Sigmoid colon (tissue), 7 donors: ENCODE results near the gene DQX1. TPM values are rescaled to one million over a fixed set of nuclear protein-coding genes. Genes with fewer than 3 reads are reported as not detected.

Source experiments
- DNase-seq: peaks from one replicate; pipeline ENCODE4 v3.0.0-alpha.2; 2019
- H3K27ac ChIP-seq, 4 donors: fragments of 200-600 bp; sonication (generic); one replicate each; pipeline ENCODE4 v1.5.1; 2016 to 2019; ENCODE audit warnings: mild to moderate bottlenecking in 1 of 4
- H3K27me3 ChIP-seq, 3 donors: fragments of 200-600 bp; sonication (generic); one replicate each; pipeline ENCODE4 v1.5.1; 2019; ENCODE audit warnings: mild to moderate bottlenecking in 1 of 3
- H3K36me3 ChIP-seq, 4 donors: fragments of 200-600 bp; sonication (generic); one replicate each; pipeline ENCODE4 v1.5.1; 2016 to 2019
- H3K4me1 ChIP-seq, 4 donors: fragments of 200-600 bp; sonication (generic); one replicate each; pipeline ENCODE4 v1.5.1; 2017 to 2019
- H3K4me3 ChIP-seq, 4 donors: fragments of 200-600 bp; sonication (generic); one replicate each; pipeline ENCODE4 v1.5.1; 2017 to 2019; ENCODE audit warnings: mild to moderate bottlenecking in 2 of 4, moderate library complexity in 1 of 4
- H3K9me3 ChIP-seq, 4 donors: fragments of 200-600 bp in 3 of 4; sonication (generic) in 3 of 4; one replicate each; pipeline versions ENCODE4 v1.5.1 to v1.6.1; 2013 to 2019
- EP300 ChIP-seq, 4 donors: sonication (generic); formaldehyde crosslinking; IDR thresholded peaks; one replicate each; pipeline ENCODE4 v1.6.1; 2017; ENCODE audit warnings: antibody characterized with exemption in 4 of 4
- POLR2A ChIP-seq, 2 donors: fragments of 450-650 bp; IDR thresholded peaks; one replicate each; pipeline ENCODE4 v1.6.1; 2016; ENCODE audit warnings: antibody characterized with exemption in 2 of 2, mild to moderate bottlenecking in 2 of 2, moderate library complexity in 2 of 2
- POLR2AphosphoS5 ChIP-seq, 4 donors: sonication (generic); formaldehyde crosslinking; IDR thresholded peaks; one replicate each; pipeline ENCODE4 v1.6.1; 2017; ENCODE audit warnings: antibody characterized with exemption in 4 of 4
- WGBS, 2 donors: extraction: QIAGEN DNeasy Blood & Tissue Kit; methylation state at CpG; one replicate each; pipeline ENCODE4 v1.1.7; 2013; 5-methylcytosine and 5-hydroxymethylcytosine counted together
- intact Hi-C: fragments of 100-400 bp; cut with DNase I; formaldehyde crosslinking; loops from one replicate; pipeline ENCODE4 v1.15.1; 2023
- polyA plus RNA-seq, 3 donors: library from polyadenylated mRNA; stranded (reverse); fragments of 200-250 nt; gene quantifications; one replicate each; pipeline ENCODE4 v1.2.3, GENCODE V29; 2013
- total RNA-seq, 4 donors: library from RNA; depleted of rRNA; stranded (reverse); fragments of >200 nt; gene quantifications; one replicate each; pipeline ENCODE4 v1.1.0, GENCODE V29; 2016
- TF ChIP-seq, protein P1 (sequence below), 4 experiments: fragments of 450-650 bp in 3 of 4; fragments of 200-600 bp in 1 of 4; IDR thresholded peaks; one replicate each; pipeline ENCODE4 v1.5.1; 2016 to 2019; ENCODE audit warnings: antibody characterized with exemption in 4 of 4, mild to moderate bottlenecking in 3 of 4, moderate library complexity in 2 of 4
- donor health status: healthy with polysubstance abuse.
- donor health status: Bipolar disorder and iron deficiency.
- donor health status: healthy.

The DQX1 gene
- total and polyA plus RNA-seq, 7 donors, result 7.2 to 15.6 (median 13.2) TPM; not detected in 4

DNA sequence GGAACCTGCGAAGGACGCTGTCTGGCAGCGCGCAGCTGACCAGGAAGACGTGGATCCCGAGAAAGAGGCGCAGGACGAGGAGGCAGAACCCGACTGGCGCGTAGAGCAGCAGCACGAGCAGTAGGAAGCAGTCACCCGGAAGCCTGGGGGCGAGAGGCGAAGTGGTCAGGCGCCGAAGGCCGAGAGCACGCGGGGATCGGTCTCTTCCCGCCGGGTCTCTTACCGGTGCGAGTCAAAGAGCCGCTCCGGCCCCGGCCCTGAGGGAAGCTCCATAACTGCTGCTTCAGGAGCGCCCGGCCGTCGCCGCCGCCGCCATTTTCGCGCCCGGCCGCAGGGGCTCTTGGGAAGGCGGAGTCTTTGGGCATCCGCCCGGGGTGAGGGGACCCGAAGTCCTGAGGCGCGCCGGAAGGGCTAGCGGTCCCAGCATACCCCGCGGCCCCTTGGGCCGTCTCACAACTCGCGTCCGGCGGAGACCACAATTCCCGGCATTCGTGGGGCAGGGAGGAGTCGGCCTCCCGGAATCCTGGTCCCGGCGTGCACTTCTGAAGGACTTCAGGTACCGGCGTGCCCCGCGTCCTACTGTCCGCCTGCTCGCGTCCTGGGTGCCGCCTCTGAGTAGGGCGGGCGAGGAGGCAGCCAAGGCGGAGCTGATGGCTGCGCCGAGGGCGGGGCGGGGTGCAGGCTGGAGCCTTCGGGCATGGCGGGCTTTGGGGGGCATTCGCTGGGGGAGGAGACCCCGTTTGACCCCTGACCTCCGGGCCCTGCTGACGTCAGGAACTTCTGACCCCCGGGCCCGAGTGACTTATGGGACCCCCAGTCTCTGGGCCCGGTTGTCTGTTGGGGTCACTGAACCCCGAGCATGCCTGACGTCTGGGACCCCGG lies 3.6 kb upstream of the DQX1 start, which contains the start of the genes AUP1 and HTRA2:
Gene AUP1, minus strand, starts transcription at position 350 of the 882 bp plus-strand sequence. Its CDS starts 77 bp downstream, at position 273.
Gene HTRA2, plus strand, starts transcription at position 577 of the 882 bp plus-strand sequence. Its CDS starts 74 bp downstream, at position 651.
- Histone ChIP-seq H3K4me1 (peaks cover 0 to 34% (median 24%) of the 10 kb centered on the region in 4 donors), H3K36me3 (peaks cover 22 to 43% (median 32%) of the 10 kb centered on the region in 4 donors), H3K27ac (peak within 1 kb of the TSS; percentile 84 to 92 (median 89)), H3K4me3 (peak within 1 kb of the TSS; percentile 72 to 96 (median 84)), H3K27me3 (no peaks in the 10 kb centered on the region), H3K9me3 (no peaks in the 10 kb centered on the region)
- WGBS, 2 donors, result 0% methylated on average over 87 of the region's 87 CpGs
- peak; percentile 99 for DNase-seq
- TF ChIP-seq POLR2A (IDR thresholded peaks at IDR 0.05) (peak; percentile 81 to 89), POLR2AphosphoS5 (IDR thresholded peaks at IDR 0.05) (peak; percentile 65 to 94 (median 92)), EP300 (IDR thresholded peaks at IDR 0.05) (peak in 2 of 4 donors; percentile 22 to 59)
- TF ChIP-seq, protein P1, sequence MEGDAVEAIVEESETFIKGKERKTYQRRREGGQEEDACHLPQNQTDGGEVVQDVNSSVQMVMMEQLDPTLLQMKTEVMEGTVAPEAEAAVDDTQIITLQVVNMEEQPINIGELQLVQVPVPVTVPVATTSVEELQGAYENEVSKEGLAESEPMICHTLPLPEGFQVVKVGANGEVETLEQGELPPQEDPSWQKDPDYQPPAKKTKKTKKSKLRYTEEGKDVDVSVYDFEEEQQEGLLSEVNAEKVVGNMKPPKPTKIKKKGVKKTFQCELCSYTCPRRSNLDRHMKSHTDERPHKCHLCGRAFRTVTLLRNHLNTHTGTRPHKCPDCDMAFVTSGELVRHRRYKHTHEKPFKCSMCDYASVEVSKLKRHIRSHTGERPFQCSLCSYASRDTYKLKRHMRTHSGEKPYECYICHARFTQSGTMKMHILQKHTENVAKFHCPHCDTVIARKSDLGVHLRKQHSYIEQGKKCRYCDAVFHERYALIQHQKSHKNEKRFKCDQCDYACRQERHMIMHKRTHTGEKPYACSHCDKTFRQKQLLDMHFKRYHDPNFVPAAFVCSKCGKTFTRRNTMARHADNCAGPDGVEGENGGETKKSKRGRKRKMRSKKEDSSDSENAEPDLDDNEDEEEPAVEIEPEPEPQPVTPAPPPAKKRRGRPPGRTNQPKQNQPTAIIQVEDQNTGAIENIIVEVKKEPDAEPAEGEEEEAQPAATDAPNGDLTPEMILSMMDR (IDR thresholded peaks at IDR 0.05), result no peak
- intact Hi-C loops, result loop anchor here (1.0 to 5.0 kb wide), 5 partner anchors 19 to 58 kb away; partner anchors contain the start of genes DOK1, PCGF1 and TTC31

DNA sequence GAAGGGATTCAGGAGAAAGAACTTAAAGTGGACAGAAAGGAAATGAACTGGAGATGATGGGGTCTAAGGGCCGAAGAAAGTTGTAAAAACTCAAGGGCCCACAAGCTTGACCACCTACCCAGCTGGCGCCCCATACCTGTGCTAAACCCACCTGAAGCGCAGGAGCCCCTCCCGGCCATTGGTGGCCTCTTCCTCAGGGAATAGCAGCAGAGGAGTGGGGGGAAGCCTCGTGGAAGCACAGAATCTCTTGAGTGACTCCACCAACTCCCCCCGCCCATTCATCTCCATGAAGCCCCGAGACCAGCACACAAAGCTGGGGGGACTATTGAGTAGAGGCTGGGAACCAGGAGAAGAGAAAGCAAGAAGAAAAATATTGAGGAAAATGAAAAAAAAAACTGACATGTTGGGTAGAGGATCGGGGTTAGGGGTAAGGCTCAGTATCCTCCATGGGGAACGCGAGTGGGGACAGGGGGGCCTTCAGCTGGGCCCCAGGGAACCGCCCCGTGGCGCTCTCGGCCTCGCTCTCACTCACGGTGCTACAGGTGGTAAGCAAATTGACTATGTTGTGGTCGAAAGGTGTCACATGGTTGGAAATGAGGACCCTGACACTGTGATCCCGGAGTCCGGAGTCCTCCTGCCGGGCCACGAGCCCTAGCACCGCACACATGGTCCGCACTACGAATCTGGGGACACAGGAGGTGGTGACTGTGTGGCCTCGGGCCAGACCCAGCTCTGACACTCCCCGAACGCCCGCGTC lies 2.7 kb upstream of the DQX1 start:
- 12 to 16% methylated on average over 29 of the region's 29 CpGs for WGBS, 2 donors

DNA sequence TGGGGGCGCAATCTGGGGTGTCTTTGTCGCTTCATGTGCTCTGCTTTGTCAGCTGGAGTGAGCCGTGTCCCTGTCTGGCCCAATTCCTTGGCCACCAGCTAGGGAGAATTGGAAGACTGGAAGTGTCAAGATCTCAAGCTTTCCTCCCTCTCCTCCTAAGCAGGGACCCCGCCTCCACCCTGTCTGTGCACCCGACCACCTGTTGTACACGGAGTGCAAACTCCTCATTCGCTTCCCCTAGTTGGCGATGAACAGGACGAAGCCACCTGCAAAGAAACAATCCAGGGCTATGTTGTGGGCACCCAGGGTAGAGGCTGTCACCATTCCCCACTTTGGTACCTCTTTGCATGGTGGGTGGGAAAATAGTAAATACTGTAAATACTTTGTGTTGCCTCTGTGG lies 1.7 kb upstream of the DQX1 start:
- Histone ChIP-seq H3K4me3 (no peak overlapping the region), H3K4me1 (peaks cover 0 to 34% (median 24%) of the 10 kb centered on the region in 4 donors), H3K36me3 (peaks cover 22 to 32% (median 25%) of the 10 kb centered on the region in 4 donors), H3K27me3 (no peaks in the 10 kb centered on the region), H3K9me3 (no peaks in the 10 kb centered on the region), H3K27ac (no peak overlapping the region)
- no peak for DNase-seq
- intact Hi-C loops, result loop anchor here (2.0 to 5.0 kb wide), 2 partner anchors 27 to 60 kb away; partner anchors contain the start of gene DOK1
- WGBS, 2 donors, result 94% methylated on average over 9 of the region's 9 CpGs
- no peak for TF ChIP-seq EP300 (IDR thresholded peaks at IDR 0.05)
- TF ChIP-seq, protein P1 (IDR thresholded peaks at IDR 0.05), result no peak
- no peak for TF ChIP-seq POLR2AphosphoS5 (IDR thresholded peaks at IDR 0.05)
- no peak for TF ChIP-seq POLR2A (IDR thresholded peaks at IDR 0.05)

More for the DNA sequence above, 2.7 kb upstream of the DQX1 start:
- no peak for DNase-seq
- Histone ChIP-seq H3K4me1 (peaks cover 0 to 34% (median 24%) of the 10 kb centered on the region in 4 donors), H3K27ac (peak overlapping the region; percentile 84 to 92 (median 89)), H3K9me3 (no peaks in the 10 kb centered on the region), H3K4me3 (peak overlapping the region; percentile 72 to 96 (median 84)), H3K27me3 (no peaks in the 10 kb centered on the region), H3K36me3 (peaks cover 22 to 42% (median 32%) of the 10 kb centered on the region in 4 donors)
- intact Hi-C loops, result loop anchor here (1.0 to 5.0 kb wide), 4 partner anchors 21 to 59 kb away; partner anchors contain the start of genes DOK1, PCGF1 and TTC31
- TF ChIP-seq EP300 (IDR thresholded peaks at IDR 0.05) (no peak), POLR2A (IDR thresholded peaks at IDR 0.05) (no peak), POLR2AphosphoS5 (IDR thresholded peaks at IDR 0.05) (no peak)
- TF ChIP-seq, protein P1 (IDR thresholded peaks at IDR 0.05), result no peak

DNA sequence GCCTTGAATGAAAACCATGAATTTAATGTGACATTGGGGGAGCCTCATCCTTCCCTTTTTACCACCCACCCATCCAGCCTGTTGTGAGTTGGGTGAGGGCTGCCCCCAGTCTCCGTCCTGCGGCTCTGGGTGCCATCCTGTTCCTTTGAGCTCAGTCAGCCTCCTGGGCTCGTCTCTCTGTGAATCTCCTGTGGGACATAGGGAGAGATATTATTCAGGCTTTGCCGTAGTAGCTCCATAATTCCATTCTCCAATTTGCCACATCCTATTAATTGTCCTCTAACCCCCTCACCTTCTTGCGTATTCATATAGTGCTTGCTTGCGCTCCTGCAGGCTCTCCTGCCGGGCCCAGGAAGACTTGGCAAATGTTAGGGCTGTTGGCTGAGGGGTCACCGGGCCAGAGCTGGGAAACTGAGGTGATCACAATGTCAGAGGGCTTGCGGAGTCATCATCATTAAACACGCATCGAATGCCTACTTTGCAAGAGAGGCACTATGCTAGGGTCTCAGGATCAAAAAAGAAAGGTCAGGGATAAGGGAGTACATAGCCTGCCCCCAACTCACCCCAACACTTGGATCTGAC lies 709 bp upstream of the DQX1 start:
- intact Hi-C loops, result loop anchor here (5.0 kb wide), 1 partner anchor 61 kb away; no protein-coding TSS in a partner anchor
- Histone ChIP-seq H3K9me3 (no peaks in the 10 kb centered on the region), H3K27ac (no peak overlapping the region), H3K4me3 (no peak overlapping the region), H3K36me3 (peaks cover 21 to 28% (median 22%) of the 10 kb centered on the region in 4 donors), H3K27me3 (no peaks in the 10 kb centered on the region), H3K4me1 (peaks cover 0 to 34% (median 23%) of the 10 kb centered on the region in 4 donors)
- 97% methylated on average over 11 of the region's 11 CpGs for WGBS, 2 donors
- no peak for DNase-seq
- TF ChIP-seq EP300 (IDR thresholded peaks at IDR 0.05) (no peak), POLR2AphosphoS5 (IDR thresholded peaks at IDR 0.05) (no peak), POLR2A (IDR thresholded peaks at IDR 0.05) (no peak)
- TF ChIP-seq, protein P1 (IDR thresholded peaks at IDR 0.05), result no peak
